ENCODE measurements around the gene MCTP2.

GRCh38 chr15:94460624-94461023 is 229.3 kb downstream of the MCTP2 start:
- TF ChIP-seq POLR2AphosphoS5 (IDR thresholded peaks at IDR 0.05; ENCODE audit: low read depth, low read length): no peak
- TF ChIP-seq, protein P1, sequence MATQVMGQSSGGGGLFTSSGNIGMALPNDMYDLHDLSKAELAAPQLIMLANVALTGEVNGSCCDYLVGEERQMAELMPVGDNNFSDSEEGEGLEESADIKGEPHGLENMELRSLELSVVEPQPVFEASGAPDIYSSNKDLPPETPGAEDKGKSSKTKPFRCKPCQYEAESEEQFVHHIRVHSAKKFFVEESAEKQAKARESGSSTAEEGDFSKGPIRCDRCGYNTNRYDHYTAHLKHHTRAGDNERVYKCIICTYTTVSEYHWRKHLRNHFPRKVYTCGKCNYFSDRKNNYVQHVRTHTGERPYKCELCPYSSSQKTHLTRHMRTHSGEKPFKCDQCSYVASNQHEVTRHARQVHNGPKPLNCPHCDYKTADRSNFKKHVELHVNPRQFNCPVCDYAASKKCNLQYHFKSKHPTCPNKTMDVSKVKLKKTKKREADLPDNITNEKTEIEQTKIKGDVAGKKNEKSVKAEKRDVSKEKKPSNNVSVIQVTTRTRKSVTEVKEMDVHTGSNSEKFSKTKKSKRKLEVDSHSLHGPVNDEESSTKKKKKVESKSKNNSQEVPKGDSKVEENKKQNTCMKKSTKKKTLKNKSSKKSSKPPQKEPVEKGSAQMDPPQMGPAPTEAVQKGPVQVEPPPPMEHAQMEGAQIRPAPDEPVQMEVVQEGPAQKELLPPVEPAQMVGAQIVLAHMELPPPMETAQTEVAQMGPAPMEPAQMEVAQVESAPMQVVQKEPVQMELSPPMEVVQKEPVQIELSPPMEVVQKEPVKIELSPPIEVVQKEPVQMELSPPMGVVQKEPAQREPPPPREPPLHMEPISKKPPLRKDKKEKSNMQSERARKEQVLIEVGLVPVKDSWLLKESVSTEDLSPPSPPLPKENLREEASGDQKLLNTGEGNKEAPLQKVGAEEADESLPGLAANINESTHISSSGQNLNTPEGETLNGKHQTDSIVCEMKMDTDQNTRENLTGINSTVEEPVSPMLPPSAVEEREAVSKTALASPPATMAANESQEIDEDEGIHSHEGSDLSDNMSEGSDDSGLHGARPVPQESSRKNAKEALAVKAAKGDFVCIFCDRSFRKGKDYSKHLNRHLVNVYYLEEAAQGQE (IDR thresholded peaks at IDR 0.05; ENCODE audit: insufficient read depth in 1 of 2, low read depth in 2 of 2, low read length in 2 of 2): no peak
